CD4-positive, alpha-beta T cell (primary cell): ENCODE measurements around the gene RPTOR. TPM values are rescaled to one million over a fixed set of nuclear protein-coding genes. Genes with fewer than 3 reads are reported as not detected.

Experiments used
- ATAC-seq: fragments of 200-7000 bp; cut with Tn5 transposase; one replicate; pipeline ENCODE4 v1.10.0; 2022; ENCODE audit warnings: mild to moderate bottlenecking; ENCODE audit not compliant: poor library complexity
- CTCF ChIA-PET: fragments of 350-600 bp; sonication (Branson Sonifier 250); formaldehyde crosslinking; loops from one replicate; lab custom pipeline; 2021; ENCODE audit warnings: antibody characterized with exemption, inconsistent platforms; lab: Charles Lee
- POLR2A ChIA-PET: fragments of 350-600 bp; sonication (Branson Sonifier 250); formaldehyde crosslinking; loops from one replicate; lab custom pipeline; 2021; ENCODE audit warnings: antibody characterized with exemption, inconsistent platforms; lab: Charles Lee
- DNase-seq, 14 experiments: peaks; one replicate each; pipeline ENCODE4 v3.0.0-alpha.2; 2013 to 2020; ENCODE audit warnings: mixed read lengths in 2 of 14
- H3K27ac ChIP-seq, 2 donors: one replicate each; pipeline versions ENCODE4 v1.5.1 to v1.7.0; 2013; ENCODE audit warnings: low read length in 2 of 2, low read depth in 1 of 2, mild to moderate bottlenecking in 1 of 2
- H3K27me3 ChIP-seq, 2 experiments: 1 replicate in 1 of 2; 2 replicates in 1 of 2; pipeline versions ENCODE4 v1.6.1 to v1.7.0; 2013; ENCODE audit warnings: low read length in 2 of 2, control low read depth in 1 of 2, mild to moderate bottlenecking in 1 of 2, moderate library complexity in 1 of 2; ENCODE audit not compliant: insufficient read depth in 2 of 2, control insufficient read depth in 1 of 2
- H3K36me3 ChIP-seq: one replicate; pipeline ENCODE4 v1.6.1; 2013; ENCODE audit warnings: low read length, control low read depth; ENCODE audit not compliant: insufficient read depth
- H3K4me1 ChIP-seq: one replicate; pipeline ENCODE4 v1.6.1; 2013; ENCODE audit warnings: low read length, control low read depth; ENCODE audit not compliant: insufficient read depth
- H3K4me3 ChIP-seq: one replicate; pipeline ENCODE4 v1.5.1; 2013; ENCODE audit warnings: mild to moderate bottlenecking, low read length, moderate library complexity
- H3K9me3 ChIP-seq, 2 experiments: 1 replicate in 1 of 2; 2 replicates in 1 of 2; pipeline versions ENCODE4 v1.6.1 to v1.7.0; 2013; ENCODE audit warnings: low read length in 2 of 2, mild to moderate bottlenecking in 2 of 2, control low read depth in 1 of 2, moderate library complexity in 1 of 2; ENCODE audit not compliant: control insufficient read depth in 1 of 2, insufficient read depth in 1 of 2
- H3K27ac Mint-ChIP-seq: one replicate; pipeline ENCODE4 v1.8.0; 2020; ENCODE audit warnings: mixed read lengths
- H3K27me3 Mint-ChIP-seq: one replicate; pipeline ENCODE4 v1.8.0; 2021; ENCODE audit warnings: mixed read lengths
- H3K36me3 Mint-ChIP-seq: one replicate; pipeline ENCODE4 v1.8.0; 2021; ENCODE audit warnings: low read depth, mixed read lengths
- H3K4me1 Mint-ChIP-seq: one replicate; pipeline ENCODE4 v1.8.0; 2021; ENCODE audit warnings: low read depth, mixed read lengths
- H3K4me3 Mint-ChIP-seq: one replicate; pipeline ENCODE4 v1.8.0; 2020; ENCODE audit warnings: mild to moderate bottlenecking, mixed read lengths
- H3K9me3 Mint-ChIP-seq: one replicate; pipeline ENCODE4 v1.8.0; 2020; ENCODE audit warnings: mixed read lengths
- intact Hi-C, 2 experiments: fragments of 100-400 bp; cut with DNase I in 1 of 2; cut with micrococcal nuclease in 1 of 2; formaldehyde crosslinking; loops; one replicate each; pipeline versions ENCODE4 v1.15.1 to v1.9.0; 2023 to 2025; cut with DNase I, micrococcal nuclease
- total RNA-seq, 174 experiments: library from RNA in 2 of 174; stranded (reverse) in 2 of 174; gene quantifications; one replicate each; pipeline ENCODE4 v1.2.3 and lab custom pipeline; 2021 to 2026
- TF ChIP-seq, protein P1 (sequence below): fragments of 200-600 bp; IDR thresholded peaks from one replicate; pipeline ENCODE4 v1.8.0; 2022; ENCODE audit warnings: antibody characterized with exemption, mild to moderate bottlenecking

The RPTOR gene
- total RNA-seq, 2 experiments from 2014 or later, result 45.0 to 47.1 TPM

DNA sequence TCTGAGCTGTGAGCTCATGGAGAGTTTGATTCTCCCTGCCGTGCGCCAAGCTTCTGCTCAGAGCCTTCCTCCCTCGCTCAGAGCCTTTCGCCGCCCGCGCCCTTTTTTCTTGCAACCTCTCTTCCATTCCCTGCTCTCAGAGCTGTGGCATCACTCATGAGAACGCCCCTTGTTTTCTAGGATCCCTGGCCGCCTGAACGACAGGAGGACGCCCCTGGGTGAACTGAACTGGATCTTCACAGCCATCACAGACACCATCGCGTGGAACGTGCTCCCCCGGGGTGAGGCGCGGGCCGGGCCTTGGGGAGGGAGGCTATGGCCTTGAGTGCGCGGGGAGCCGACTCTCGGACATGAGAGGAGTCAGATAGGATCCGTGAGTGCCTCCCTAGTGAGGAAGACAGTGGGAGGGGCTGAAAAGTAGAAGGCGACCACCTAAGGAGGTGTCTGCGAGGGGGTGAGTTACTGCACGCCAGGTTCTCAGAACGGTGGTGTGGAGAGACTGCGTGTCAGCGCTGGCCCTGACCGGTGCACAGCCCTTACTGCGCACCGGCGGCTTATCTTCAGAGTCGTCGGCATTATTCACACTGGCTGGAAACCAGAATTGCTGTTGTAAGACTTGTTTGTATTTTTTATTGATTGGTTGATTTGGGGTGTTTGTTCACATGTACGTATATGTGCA, 277.5 kb downstream of the RPTOR start:
- H3K4me1 ChIP-seq, result peaks cover 21% of the 10 kb centered on the region
- ChIA-PET CTCF (no interaction called here), POLR2A (no interaction called here)
- H3K36me3 ChIP-seq, result peaks cover 31% of the 10 kb centered on the region
- Mint-ChIP-seq H3K36me3 (peaks cover 46% of the 10 kb centered on the region), H3K27me3 (no peaks in the 10 kb centered on the region), H3K4me3 (no peak overlapping the region), H3K27ac (no peak overlapping the region), H3K9me3 (no peaks in the 10 kb centered on the region), H3K4me1 (peaks cover 37% of the 10 kb centered on the region)
- H3K9me3 ChIP-seq, result no peaks in the 10 kb centered on the region
- H3K27me3 ChIP-seq, result no peaks in the 10 kb centered on the region
- TF ChIP-seq, protein P1, sequence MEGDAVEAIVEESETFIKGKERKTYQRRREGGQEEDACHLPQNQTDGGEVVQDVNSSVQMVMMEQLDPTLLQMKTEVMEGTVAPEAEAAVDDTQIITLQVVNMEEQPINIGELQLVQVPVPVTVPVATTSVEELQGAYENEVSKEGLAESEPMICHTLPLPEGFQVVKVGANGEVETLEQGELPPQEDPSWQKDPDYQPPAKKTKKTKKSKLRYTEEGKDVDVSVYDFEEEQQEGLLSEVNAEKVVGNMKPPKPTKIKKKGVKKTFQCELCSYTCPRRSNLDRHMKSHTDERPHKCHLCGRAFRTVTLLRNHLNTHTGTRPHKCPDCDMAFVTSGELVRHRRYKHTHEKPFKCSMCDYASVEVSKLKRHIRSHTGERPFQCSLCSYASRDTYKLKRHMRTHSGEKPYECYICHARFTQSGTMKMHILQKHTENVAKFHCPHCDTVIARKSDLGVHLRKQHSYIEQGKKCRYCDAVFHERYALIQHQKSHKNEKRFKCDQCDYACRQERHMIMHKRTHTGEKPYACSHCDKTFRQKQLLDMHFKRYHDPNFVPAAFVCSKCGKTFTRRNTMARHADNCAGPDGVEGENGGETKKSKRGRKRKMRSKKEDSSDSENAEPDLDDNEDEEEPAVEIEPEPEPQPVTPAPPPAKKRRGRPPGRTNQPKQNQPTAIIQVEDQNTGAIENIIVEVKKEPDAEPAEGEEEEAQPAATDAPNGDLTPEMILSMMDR, result no peak
- no peak for ATAC-seq
- no peak overlapping the region for H3K27ac ChIP-seq
- no peak overlapping the region for H3K4me3 ChIP-seq
- peak in 1 of 14 experiments; percentile 31 for DNase-seq
- intact Hi-C loops, result no loop called here

DNA sequence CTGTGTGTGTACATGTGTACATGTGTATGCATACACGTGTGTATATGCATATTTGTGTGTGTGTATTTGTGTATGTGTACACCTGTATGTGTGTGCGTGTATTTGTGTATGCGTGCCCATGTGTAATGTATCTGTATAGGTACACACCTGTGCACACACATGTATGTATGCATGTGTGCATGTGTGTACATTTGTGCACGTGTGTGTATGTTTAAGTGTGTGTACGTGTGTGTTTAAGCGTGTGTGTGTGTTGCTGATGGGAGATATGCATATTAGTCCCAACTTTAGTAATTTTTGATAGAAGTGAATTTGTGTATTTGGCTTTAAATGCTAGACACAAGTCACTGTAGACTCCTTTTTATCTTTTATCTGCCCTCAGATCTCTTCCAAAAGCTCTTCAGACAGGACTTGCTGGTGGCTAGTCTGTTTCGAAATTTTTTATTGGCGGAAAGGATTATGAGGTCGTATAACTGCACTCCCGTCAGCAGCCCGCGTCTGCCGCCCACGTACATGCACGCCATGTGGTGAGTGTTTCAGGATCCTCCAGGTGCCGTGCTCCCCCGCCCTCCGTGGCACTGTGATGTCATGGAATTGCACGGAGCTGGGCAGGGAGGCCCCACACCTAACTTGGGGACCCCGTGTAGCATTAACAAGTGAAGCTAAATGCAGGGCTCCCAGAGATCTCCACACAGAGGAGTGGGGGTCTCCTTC, 278.2 kb downstream of the RPTOR start:
- Mint-ChIP-seq H3K4me1 (peaks cover 33% of the 10 kb centered on the region), H3K9me3 (no peaks in the 10 kb centered on the region), H3K4me3 (no peak overlapping the region), H3K27me3 (no peaks in the 10 kb centered on the region), H3K27ac (no peak overlapping the region), H3K36me3 (peaks cover 46% of the 10 kb centered on the region)
- TF ChIP-seq, protein P1, result no peak
- ATAC-seq, result peak; percentile 50
- Histone ChIP-seq H3K9me3 (no peaks in the 10 kb centered on the region), H3K27ac (no peak overlapping the region), H3K36me3 (peaks cover 31% of the 10 kb centered on the region), H3K4me1 (peaks cover 21% of the 10 kb centered on the region), H3K27me3 (no peaks in the 10 kb centered on the region), H3K4me3 (no peak overlapping the region)
- POLR2A ChIA-PET, result no interaction called here
- intact Hi-C loops, result no loop called here
- CTCF ChIA-PET, result no interaction called here
- DNase-seq, result peak in 1 of 14 experiments; percentile 23

DNA sequence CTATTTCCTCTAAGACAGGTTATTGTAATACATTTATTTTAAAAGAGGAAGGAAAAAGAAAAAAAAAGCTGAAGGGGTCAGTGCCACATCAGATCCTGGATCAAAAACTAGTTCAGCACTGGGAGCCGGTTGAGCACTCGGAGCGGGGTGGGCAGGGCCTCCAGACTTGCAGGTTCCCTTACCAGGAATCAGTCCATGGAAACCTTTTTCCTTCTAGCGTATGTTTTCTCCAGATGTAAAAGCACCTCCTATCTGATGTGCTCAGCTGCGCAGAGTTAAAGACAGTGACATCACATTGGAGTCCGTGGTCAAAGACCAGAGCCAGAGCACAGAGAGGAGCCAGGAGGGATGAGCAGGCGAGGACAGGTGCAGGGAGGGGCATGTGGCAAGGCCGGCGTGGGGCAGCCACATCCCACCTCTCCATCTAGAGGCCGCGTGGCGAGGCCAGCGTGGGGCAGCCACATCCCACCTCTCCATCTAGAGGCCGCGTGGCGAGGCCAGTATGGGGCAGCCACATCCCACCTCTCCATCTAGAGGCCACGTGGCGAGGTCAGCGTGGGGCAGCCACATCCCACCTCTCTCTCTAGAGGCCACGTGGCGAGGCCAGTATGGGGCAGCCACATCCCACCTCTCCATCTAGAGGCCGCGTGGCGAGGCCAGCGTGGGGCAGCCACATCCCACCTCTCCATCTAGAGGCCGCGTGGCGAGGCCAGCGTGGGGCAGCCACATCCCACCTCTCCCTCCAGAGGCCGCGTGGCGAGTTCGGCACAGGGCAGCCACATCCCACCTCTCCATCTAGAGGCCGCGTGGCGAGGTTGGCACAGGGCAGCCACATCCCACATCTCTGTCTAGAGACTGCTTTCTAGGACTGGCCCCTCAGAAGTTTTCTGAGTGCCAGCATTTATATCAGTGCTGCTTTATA, 280.2 kb downstream of the RPTOR start:
- no peak overlapping the region for H3K27ac Mint-ChIP-seq
- CTCF ChIA-PET, result interaction anchor here (0.8 kb wide), 1 partner anchor 32 kb away, joined by 3 read pairs; no protein-coding TSS in a partner anchor

More for the DNA sequence above, 280.2 kb downstream of the RPTOR start:
- H3K27ac ChIP-seq, result no peak overlapping the region
- H3K4me3 Mint-ChIP-seq, result no peak overlapping the region
- peaks cover 19% of the 10 kb centered on the region for H3K4me1 Mint-ChIP-seq
- no peak overlapping the region for H3K4me3 ChIP-seq
- ATAC-seq, result no peak
- DNase-seq, result peak in 1 of 14 experiments; percentile 17
- TF ChIP-seq, protein P1, result no peak
- H3K9me3 ChIP-seq, result no peaks in the 10 kb centered on the region
- peaks cover 31% of the 10 kb centered on the region for H3K36me3 ChIP-seq
- H3K27me3 ChIP-seq, result no peaks in the 10 kb centered on the region
- no peaks in the 10 kb centered on the region for H3K9me3 Mint-ChIP-seq
- H3K36me3 Mint-ChIP-seq, result peaks cover 44% of the 10 kb centered on the region
- peaks cover 6% of the 10 kb centered on the region for H3K4me1 ChIP-seq
- intact Hi-C loops, result no loop called here
- POLR2A ChIA-PET, result no interaction called here
- H3K27me3 Mint-ChIP-seq, result no peaks in the 10 kb centered on the region
